ENCODE measurements around the gene GPR37L1.

Gene GPR37L1

DNA sequence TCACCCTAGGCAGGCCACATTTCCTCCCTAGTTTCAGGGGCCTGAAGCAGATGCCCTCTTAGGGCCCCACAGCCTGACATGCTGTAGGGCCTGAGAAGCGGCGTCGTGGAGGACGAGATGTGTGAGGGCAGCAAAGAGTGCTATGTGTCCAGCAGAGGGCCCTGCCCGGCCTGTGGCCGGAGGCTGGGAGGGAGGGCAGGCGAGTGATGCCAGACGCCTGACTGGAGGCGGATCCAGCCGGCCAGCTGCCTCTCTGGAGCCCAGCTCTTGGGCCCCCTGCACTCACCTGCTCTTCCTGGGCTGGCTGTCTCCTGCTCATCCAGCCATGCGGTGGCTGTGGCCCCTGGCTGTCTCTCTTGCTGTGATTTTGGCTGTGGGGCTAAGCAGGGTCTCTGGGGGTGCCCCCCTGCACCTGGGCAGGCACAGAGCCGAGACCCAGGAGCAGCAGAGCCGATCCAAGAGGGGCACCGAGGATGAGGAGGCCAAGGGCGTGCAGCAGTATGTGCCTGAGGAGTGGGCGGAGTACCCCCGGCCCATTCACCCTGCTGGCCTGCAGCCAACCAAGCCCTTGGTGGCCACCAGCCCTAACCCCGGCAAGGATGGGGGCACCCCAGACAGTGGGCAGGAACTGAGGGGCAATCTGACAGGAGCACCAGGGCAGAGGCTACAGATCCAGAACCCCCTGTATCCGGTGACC is at the start of gene GPR37L1:
Gene GPR37L1, plus strand, starts transcription at position 279 of the 697 bp plus-strand sequence. Its CDS starts 47 bp downstream, at position 326.
- intact Hi-C loops (cut with DNase I; ENCODE audit: low total_unique reads), result no loop called here
- H3K4me3 ChIP-seq, result no peak within 1 kb of the TSS
- H3K36me3 ChIP-seq, result no peaks in the 10 kb centered on the region
- no peak within 1 kb of the TSS for H3K27ac ChIP-seq
- peak; percentile 49 for TF ChIP-seq CTCF (IDR thresholded peaks at IDR 0.05)
- peak; percentile 50 to 81 for DNase-seq
- H3K4me1 ChIP-seq, result peaks cover 0 to 14% (median 0%) of the 10 kb centered on the region in 4 donors
- peaks cover 0 to 7% of the 10 kb centered on the region in 2 donors for H3K27me3 ChIP-seq
- no peaks in the 10 kb centered on the region for H3K9me3 ChIP-seq

DNA sequence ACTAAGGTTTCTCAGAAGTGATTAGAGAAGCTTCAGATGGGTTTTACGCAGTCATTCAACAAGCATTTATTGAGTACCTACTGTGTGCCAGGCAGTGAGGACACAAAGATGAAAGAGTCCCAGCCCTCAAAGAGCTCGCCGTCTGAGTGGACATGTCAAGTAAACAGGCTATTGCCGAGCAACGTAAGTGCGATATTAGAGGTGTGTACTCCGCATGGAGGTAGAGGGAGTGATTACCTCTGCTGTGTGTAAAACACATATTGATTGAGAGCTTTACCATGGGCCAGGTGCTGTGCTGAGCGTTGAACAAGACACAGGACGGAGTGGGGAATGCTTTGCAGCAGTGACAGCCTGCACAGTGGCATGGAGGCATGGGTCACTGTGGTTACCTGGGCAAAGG is 49.5 kb upstream of the GPR37L1 start:
- Histone ChIP-seq H3K27me3 (no peaks in the 10 kb centered on the region), H3K9me3 (no peaks in the 10 kb centered on the region), H3K27ac (no peak overlapping the region), H3K4me3 (no peak overlapping the region), H3K4me1 (no peaks in the 10 kb centered on the region), H3K36me3 (no peaks in the 10 kb centered on the region)
- intact Hi-C loops (cut with DNase I; ENCODE audit: low total_unique reads), result no loop called here
- DNase-seq, result no peak
- no peak for TF ChIP-seq CTCF (IDR thresholded peaks at IDR 0.05)

GRCh38 chr1:202074985-202075384 is 47.7 kb upstream of the GPR37L1 start:
- no peak for TF ChIP-seq CTCF (IDR thresholded peaks at IDR 0.05)
- intact Hi-C loops (cut with DNase I; ENCODE audit: low total_unique reads), result no loop called here
- Histone ChIP-seq H3K4me1 (no peaks in the 10 kb centered on the region), H3K36me3 (no peaks in the 10 kb centered on the region), H3K27ac (no peak overlapping the region), H3K9me3 (no peaks in the 10 kb centered on the region), H3K4me3 (no peak overlapping the region), H3K27me3 (no peaks in the 10 kb centered on the region)
- no peak for DNase-seq

- H3K4me3 ChIP-seq, result no peak overlapping the region
- no peak for TF ChIP-seq CTCF (IDR thresholded peaks at IDR 0.05)
- H3K27me3 ChIP-seq, result no peaks in the 10 kb centered on the region
- no peaks in the 10 kb centered on the region for H3K9me3 ChIP-seq
- H3K27ac ChIP-seq, result no peak overlapping the region
- H3K4me1 ChIP-seq, result no peaks in the 10 kb centered on the region
- intact Hi-C loops (cut with DNase I; ENCODE audit: low total_unique reads), result no loop called here
- DNase-seq, result no peak
- no peaks in the 10 kb centered on the region for H3K36me3 ChIP-seq
Observed at GRCh38 chr1:202075389-202075788, 47.3 kb upstream of the GPR37L1 start.

- Histone ChIP-seq H3K4me3 (no peak overlapping the region), H3K36me3 (no peaks in the 10 kb centered on the region), H3K9me3 (no peaks in the 10 kb centered on the region), H3K27ac (no peak overlapping the region), H3K4me1 (no peaks in the 10 kb centered on the region), H3K27me3 (no peaks in the 10 kb centered on the region)
- intact Hi-C loops (cut with DNase I; ENCODE audit: low total_unique reads), result no loop called here
- DNase-seq, result no peak
- TF ChIP-seq CTCF (IDR thresholded peaks at IDR 0.05), result no peak
Observed at GRCh38 chr1:202076050-202076511, 46.6 kb upstream of the GPR37L1 start.
